Hepatocyte (in vitro differentiated cells): ENCODE measurements around the gene MOCS1.

Experiments
- EZH2 ChIP-seq: fragments of 200-600 bp; sonication (generic); IDR thresholded peaks from 2 replicates; pipeline ENCODE4 v1.6.1; 2016; ENCODE audit warnings: antibody characterized with exemption, mild to moderate bottlenecking, borderline replicate concordance
- EZH2phosphoT487 ChIP-seq: fragments of 200-600 bp; sonication (generic); IDR thresholded peaks from one replicate; pipeline ENCODE4 v1.6.1; 2018; ENCODE audit warnings: antibody characterized with exemption, mild to moderate bottlenecking, low read depth, moderate library complexity; ENCODE audit not compliant: unreplicated experiment, severe bottlenecking
- TF ChIP-seq, protein P1 (sequence below): fragments of 200-600 bp; sonication (generic); IDR thresholded peaks from 2 replicates; pipeline ENCODE4 v1.5.1; 2016; ENCODE audit warnings: antibody characterized with exemption, mild to moderate bottlenecking; ENCODE audit not compliant: poor library complexity

DNA sequence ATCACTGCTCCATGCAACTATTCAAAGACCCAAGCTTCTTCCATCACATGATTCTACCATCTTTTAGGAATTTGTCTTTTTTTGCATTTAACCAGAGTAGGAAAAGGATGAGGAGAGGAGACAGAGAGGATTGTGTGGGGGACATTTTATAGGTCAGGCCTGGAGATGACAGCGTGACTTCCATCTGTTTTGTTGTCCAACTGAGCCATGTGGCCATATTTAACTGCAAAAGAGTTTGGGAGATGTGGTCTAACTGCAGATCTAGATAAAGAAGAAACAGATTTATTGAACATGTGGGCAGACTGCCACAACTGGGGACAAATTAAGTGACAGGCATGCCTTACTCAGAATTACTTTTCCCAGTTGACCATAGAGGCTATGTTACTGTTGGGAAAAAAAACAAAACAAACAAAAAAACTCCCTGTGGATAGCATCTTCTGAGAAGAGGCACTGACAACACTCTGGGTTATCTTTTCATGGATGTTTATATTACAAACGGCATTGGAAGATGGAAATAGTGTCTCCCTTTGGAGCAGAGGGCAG, 18.9 kb upstream of the MOCS1 start:
- TF ChIP-seq EZH2, result no peak
- TF ChIP-seq, protein P1, sequence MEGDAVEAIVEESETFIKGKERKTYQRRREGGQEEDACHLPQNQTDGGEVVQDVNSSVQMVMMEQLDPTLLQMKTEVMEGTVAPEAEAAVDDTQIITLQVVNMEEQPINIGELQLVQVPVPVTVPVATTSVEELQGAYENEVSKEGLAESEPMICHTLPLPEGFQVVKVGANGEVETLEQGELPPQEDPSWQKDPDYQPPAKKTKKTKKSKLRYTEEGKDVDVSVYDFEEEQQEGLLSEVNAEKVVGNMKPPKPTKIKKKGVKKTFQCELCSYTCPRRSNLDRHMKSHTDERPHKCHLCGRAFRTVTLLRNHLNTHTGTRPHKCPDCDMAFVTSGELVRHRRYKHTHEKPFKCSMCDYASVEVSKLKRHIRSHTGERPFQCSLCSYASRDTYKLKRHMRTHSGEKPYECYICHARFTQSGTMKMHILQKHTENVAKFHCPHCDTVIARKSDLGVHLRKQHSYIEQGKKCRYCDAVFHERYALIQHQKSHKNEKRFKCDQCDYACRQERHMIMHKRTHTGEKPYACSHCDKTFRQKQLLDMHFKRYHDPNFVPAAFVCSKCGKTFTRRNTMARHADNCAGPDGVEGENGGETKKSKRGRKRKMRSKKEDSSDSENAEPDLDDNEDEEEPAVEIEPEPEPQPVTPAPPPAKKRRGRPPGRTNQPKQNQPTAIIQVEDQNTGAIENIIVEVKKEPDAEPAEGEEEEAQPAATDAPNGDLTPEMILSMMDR, result no peak
- no peak for TF ChIP-seq EZH2phosphoT487
